CD4-positive, alpha-beta memory T cell (primary cell): ENCODE results near the gene TXNDC17. TPM values are rescaled to one million over a fixed set of nuclear protein-coding genes. Genes with fewer than 3 reads are reported as not detected.
"Not testable (repeated sequence)": the region's sequence is repeated elsewhere in the genome, so short reads cannot be mapped to it uniquely, and the experiment has no call there.

Experiments used
- CTCF ChIA-PET: fragments of 350-600 bp; sonication (Branson Sonifier 250); formaldehyde crosslinking; loops from one replicate; lab custom pipeline; 2021; ENCODE audit warnings: inconsistent platforms; ENCODE audit not compliant: partially characterized antibody; lab: Charles Lee
- POLR2A ChIA-PET: fragments of 350-600 bp; sonication (Branson Sonifier 250); formaldehyde crosslinking; loops from one replicate; lab custom pipeline; 2021; ENCODE audit not compliant: partially characterized antibody; lab: Charles Lee
- DNase-seq, 5 donors: peaks; one replicate each; pipeline versions ENCODE4 v3.0.0 to v3.0.0-alpha.2; 2020 to 2022; ENCODE audit warnings: mixed read lengths in 1 of 5
- H3K27ac ChIP-seq: one replicate; pipeline ENCODE4 v1.7.0; 2013; ENCODE audit warnings: low read depth, low read length
- H3K27me3 ChIP-seq: 2 replicates; pipeline ENCODE4 v1.7.0; 2013; ENCODE audit warnings: mild to moderate bottlenecking, low read length, moderate library complexity; ENCODE audit not compliant: insufficient read depth
- H3K36me3 ChIP-seq: 2 replicates; pipeline ENCODE4 v1.7.0; 2013; ENCODE audit warnings: mild to moderate bottlenecking, low read length, moderate library complexity; ENCODE audit not compliant: insufficient read depth
- H3K4me1 ChIP-seq: 2 replicates; pipeline ENCODE4 v1.7.0; 2013; ENCODE audit warnings: mild to moderate bottlenecking, low read length, moderate library complexity; ENCODE audit not compliant: insufficient read depth
- H3K4me3 ChIP-seq, 2 donors: one replicate each; pipeline ENCODE4 v1.7.0; 2013; ENCODE audit warnings: low read length in 2 of 2, mild to moderate bottlenecking in 1 of 2
- H3K9me3 ChIP-seq, 2 donors: one replicate each; pipeline ENCODE4 v1.7.0; 2013; ENCODE audit warnings: low read length in 2 of 2, control low read depth in 1 of 2; ENCODE audit not compliant: control insufficient read depth in 1 of 2
- H3K27ac Mint-ChIP-seq, 7 donors: one replicate each; pipeline ENCODE4 v1.8.0; 2020 to 2021; ENCODE audit warnings: mixed read lengths in 7 of 7, mild to moderate bottlenecking in 6 of 7, inconsistent platforms in 3 of 7, moderate library complexity in 3 of 7
- H3K27me3 Mint-ChIP-seq, 2 donors: one replicate each; pipeline ENCODE4 v1.8.0; 2020 to 2021; ENCODE audit warnings: mixed read lengths in 2 of 2
- H3K36me3 Mint-ChIP-seq, 2 donors: one replicate each; pipeline ENCODE4 v1.8.0; 2020 to 2021; ENCODE audit warnings: mixed read lengths in 2 of 2, inconsistent platforms in 1 of 2, mild to moderate bottlenecking in 1 of 2
- H3K4me1 Mint-ChIP-seq, 4 donors: one replicate each; pipeline ENCODE4 v1.8.0; 2020 to 2021; ENCODE audit warnings: mixed read lengths in 4 of 4, mild to moderate bottlenecking in 1 of 4
- H3K4me3 Mint-ChIP-seq, 8 donors: one replicate each; pipeline ENCODE4 v1.8.0; 2020 to 2021; ENCODE audit warnings: mixed read lengths in 8 of 8, mild to moderate bottlenecking in 7 of 8, moderate library complexity in 6 of 8, inconsistent platforms in 3 of 8
- H3K9me3 Mint-ChIP-seq, 8 donors: one replicate each; pipeline ENCODE4 v1.8.0; 2020 to 2021; ENCODE audit warnings: mixed read lengths in 8 of 8, mild to moderate bottlenecking in 5 of 8, inconsistent platforms in 3 of 8, moderate library complexity in 1 of 8
- intact Hi-C: fragments of 100-400 bp; cut with micrococcal nuclease; formaldehyde crosslinking; loops from one replicate; pipeline ENCODE4 v1.15.1; 2023
- polyA plus RNA-seq, 2 donors: library from polyadenylated mRNA; unstranded; fragments of 300-500 nt; fragmentation: Illumina TruSeq; gene quantifications; one replicate each; pipeline ENCODE4 v1.2.3, GENCODE V29; 2021
- total RNA-seq, 2 experiments: library from RNA; stranded (reverse); gene quantifications; one replicate each; pipeline ENCODE4 v1.2.3, GENCODE V29; 2021

TXNDC17 gene
- total and polyA plus RNA-seq, 4 experiments from 2014 or later, result 17.0 to 122 (median 50.9) TPM

GRCh38 chr17:6654841-6655731 is 14.2 kb downstream of the TXNDC17 start:
- no peak for DNase-seq
- Histone ChIP-seq H3K4me3 (no peak overlapping the region), H3K27ac (no peak overlapping the region), H3K36me3 (no peaks in the 10 kb centered on the region), H3K27me3 (no peaks in the 10 kb centered on the region), H3K4me1 (peaks cover 46% of the 10 kb centered on the region), H3K9me3 (no peaks in the 10 kb centered on the region)
- peak overlapping the region; percentile 62 to 95 (median 81) for H3K4me3 Mint-ChIP-seq
- no peaks in the 10 kb centered on the region for H3K27me3 Mint-ChIP-seq
- peaks cover 0 to 2% (median 0%) of the 10 kb centered on the region in 8 donors for H3K9me3 Mint-ChIP-seq
- ChIA-PET CTCF (no interaction called here), POLR2A (interaction anchor here (1.2 kb wide), 1 partner anchor 14 kb away, joined by 4 read pairs; the partner anchor contains the start of genes KIAA0753 and TXNDC17)
- H3K27ac Mint-ChIP-seq, result peak overlapping the region in 5 of 7 donors; percentile 2 to 86 (median 62)
- intact Hi-C loops, result loop anchor here (10.0 kb wide), 1 partner anchor 210 kb away; the partner anchor contains the start of gene PIMREG
- peaks cover 0 to 19% of the 10 kb centered on the region in 2 donors for H3K36me3 Mint-ChIP-seq
- peaks cover 27 to 70% (median 52%) of the 10 kb centered on the region in 4 donors for H3K4me1 Mint-ChIP-seq

GRCh38 chr17:6655732-6656361 is 15.0 kb downstream of the TXNDC17 start:
- POLR2A ChIA-PET, H3K9me3 Mint-ChIP-seq, CTCF ChIA-PET, H3K27me3 ChIP-seq, H3K27ac ChIP-seq, H3K9me3 ChIP-seq, H3K36me3 ChIP-seq, H3K27me3 Mint-ChIP-seq, H3K4me3 ChIP-seq: not testable (repeated sequence)
- intact Hi-C loops, result loop anchor here (10.0 kb wide), 1 partner anchor 211 kb away; the partner anchor contains the start of gene PIMREG
- Mint-ChIP-seq H3K4me3 (peak overlapping the region; percentile 79 to 95 (median 86)), H3K36me3 (peaks cover 0 to 15% of the 10 kb centered on the region in 2 donors), H3K27ac (peak overlapping the region in 6 of 7 donors; percentile 19 to 93 (median 71)), H3K4me1 (peaks cover 28 to 71% (median 53%) of the 10 kb centered on the region in 4 donors)
- peaks cover 40% of the 10 kb centered on the region for H3K4me1 ChIP-seq
- DNase-seq, result peak in 2 of 5 donors; percentile 11 to 25

GRCh38 chr17:6656797-6657632 is 16.2 kb downstream of the TXNDC17 start:
- H3K27me3 Mint-ChIP-seq, H3K9me3 Mint-ChIP-seq, H3K9me3 ChIP-seq, H3K27me3 ChIP-seq, H3K36me3 ChIP-seq: not testable (repeated sequence)
- Mint-ChIP-seq H3K4me3 (peak overlapping the region; percentile 80 to 96 (median 94)), H3K27ac (peak overlapping the region; percentile 86 to 96 (median 92)), H3K36me3 (peaks cover 5 to 14% of the 10 kb centered on the region in 2 donors), H3K4me1 (peaks cover 27 to 70% (median 54%) of the 10 kb centered on the region in 4 donors)
- H3K4me3 ChIP-seq, result peak overlapping the region; percentile 57 to 69
- ChIA-PET CTCF (interaction anchor here (1.0 kb wide), 1 partner anchor 15 kb away, joined by 3 read pairs; no protein-coding TSS in a partner anchor), POLR2A (interaction anchor here (0.8 to 1.5 kb wide), 5 partner anchors 8 to 358 kb away, joined by 3 to 30 read pairs (median 3); partner anchors contain the start of genes KIAA0753, TXNDC17 and XAF1)
- peak; percentile 70 to 78 (median 75) for DNase-seq
- peak overlapping the region; percentile 67 for H3K27ac ChIP-seq
- intact Hi-C loops, result loop anchor here (10.0 kb wide), 1 partner anchor 212 kb away; the partner anchor contains the start of gene PIMREG
- peaks cover 36% of the 10 kb centered on the region for H3K4me1 ChIP-seq

DNA sequence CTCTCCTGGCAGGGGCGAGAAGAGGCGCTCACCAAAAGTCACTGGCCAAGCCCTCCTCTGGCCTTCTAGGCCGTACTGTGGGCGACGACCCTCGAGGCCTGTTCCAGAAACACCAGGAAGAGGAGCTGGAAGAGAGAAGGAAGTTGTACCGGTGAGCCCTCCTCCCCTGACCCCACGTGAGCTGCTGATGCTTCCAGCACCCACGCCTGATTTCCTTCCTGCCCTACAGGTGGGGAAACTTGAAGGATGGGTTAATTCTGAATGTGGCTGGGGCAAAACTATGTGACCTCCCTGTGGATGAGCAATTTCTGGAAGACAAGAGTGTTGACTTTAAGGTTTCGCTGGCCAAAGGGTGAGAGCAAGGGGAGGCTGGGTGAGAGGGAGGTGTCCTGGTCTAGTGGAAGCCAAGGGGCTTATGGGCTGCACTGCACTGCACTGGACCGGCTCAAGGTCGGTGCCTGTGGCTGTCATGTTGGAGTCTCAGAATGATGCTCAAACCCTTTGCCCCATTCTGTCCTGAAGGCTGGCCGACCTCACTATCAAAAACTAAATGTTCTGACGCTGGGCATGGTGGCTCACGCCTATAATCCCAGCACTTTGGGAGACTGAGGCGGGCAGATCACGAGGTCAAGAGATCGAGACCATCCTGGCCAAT is 16.9 kb downstream of the TXNDC17 start:
- H3K27ac ChIP-seq, result peak overlapping the region; percentile 67
- intact Hi-C loops, result loop anchor here (10.0 kb wide), 1 partner anchor 213 kb away; the partner anchor contains the start of gene PIMREG
- H3K9me3 ChIP-seq, result no peaks in the 10 kb centered on the region
- DNase-seq, result no peak
- peaks cover 28% of the 10 kb centered on the region for H3K4me1 ChIP-seq
- Mint-ChIP-seq H3K4me1 (peaks cover 25 to 62% (median 48%) of the 10 kb centered on the region in 4 donors), H3K27ac (peak overlapping the region; percentile 86 to 96 (median 92)), H3K9me3 (no peaks in the 10 kb centered on the region), H3K4me3 (peak overlapping the region; percentile 80 to 96 (median 94)), H3K36me3 (peaks cover 5 to 14% of the 10 kb centered on the region in 2 donors), H3K27me3 (no peaks in the 10 kb centered on the region)
- peak overlapping the region; percentile 57 to 69 for H3K4me3 ChIP-seq
- ChIA-PET POLR2A (interaction anchor here (0.8 to 1.5 kb wide), 5 partner anchors 9 to 357 kb away, joined by 3 to 30 read pairs (median 3); partner anchors contain the start of genes KIAA0753, TXNDC17 and XAF1), CTCF (interaction anchor here (1.0 kb wide), 1 partner anchor 16 kb away, joined by 3 read pairs; no protein-coding TSS in a partner anchor)
- H3K36me3 ChIP-seq, result no peaks in the 10 kb centered on the region
- no peaks in the 10 kb centered on the region for H3K27me3 ChIP-seq

- peak overlapping the region in 4 of 7 donors; percentile 66 to 91 (median 78) for H3K27ac Mint-ChIP-seq
- H3K27me3 Mint-ChIP-seq, H3K27me3 ChIP-seq, H3K9me3 ChIP-seq, H3K9me3 Mint-ChIP-seq, H3K27ac ChIP-seq, CTCF ChIA-PET, H3K36me3 ChIP-seq, DNase-seq, H3K4me3 ChIP-seq, POLR2A ChIA-PET: not testable (repeated sequence)
- H3K4me1 Mint-ChIP-seq, result peaks cover 21 to 58% (median 44%) of the 10 kb centered on the region in 4 donors
- H3K4me1 ChIP-seq, result peaks cover 22% of the 10 kb centered on the region
- peak overlapping the region in 6 of 8 donors; percentile 42 to 96 (median 91) for H3K4me3 Mint-ChIP-seq
- peaks cover 5 to 14% of the 10 kb centered on the region in 2 donors for H3K36me3 Mint-ChIP-seq
- intact Hi-C loops, result loop anchor here (10.0 kb wide), 1 partner anchor 214 kb away; the partner anchor contains the start of gene PIMREG
These were observed 17.6 kb downstream of the TXNDC17 start for GRCh38 chr17:6658411-6658810.

- Mint-ChIP-seq H3K36me3 (peaks cover 5 to 14% of the 10 kb centered on the region in 2 donors), H3K27me3 (no peaks in the 10 kb centered on the region), H3K9me3 (no peaks in the 10 kb centered on the region), H3K4me3 (peak overlapping the region in 2 of 8 donors; percentile 0 to 52), H3K4me1 (peaks cover 19 to 45% (median 34%) of the 10 kb centered on the region in 4 donors), H3K27ac (peak overlapping the region in 1 of 7 donors; percentile 86)
- Histone ChIP-seq H3K36me3 (no peaks in the 10 kb centered on the region), H3K27me3 (no peaks in the 10 kb centered on the region), H3K4me1 (peaks cover 17% of the 10 kb centered on the region), H3K9me3 (no peaks in the 10 kb centered on the region), H3K4me3 (no peak overlapping the region), H3K27ac (no peak overlapping the region)
- POLR2A ChIA-PET, result interaction anchor here (1.7 kb wide), 1 partner anchor 19 kb away, joined by 6 read pairs; the partner anchor contains the start of genes KIAA0753 and TXNDC17
- CTCF ChIA-PET, result interaction anchor here (1.4 kb wide), 1 partner anchor 183 kb away, joined by 3 read pairs; no protein-coding TSS in a partner anchor
- intact Hi-C loops, result no loop called here
- no peak for DNase-seq
These were observed 19.2 kb downstream of the TXNDC17 start for GRCh38 chr17:6660101-6660500.
